GM06990 (cell line): ENCODE data around the gene ONECUT3.
A peak's percentile ranks its signal among the peaks of the same experiment; 100 is the strongest.

ENCODE experiments used
- DNase-seq: peaks from one replicate; pipeline ENCODE4 v3.0.0-alpha.2; 2011; ENCODE audit not compliant: insufficient read length; ENCODE audit errors: extremely low read depth
- H3K27me3 ChIP-seq: replicated peaks from 2 replicates; pipeline ENCODE4 v1.6.0; 2011; ENCODE audit warnings: low read length; ENCODE audit not compliant: control insufficient read depth, insufficient read depth
- H3K36me3 ChIP-seq: 2 replicates; pipeline ENCODE4 v1.5.1; 2011; ENCODE audit warnings: low read length; ENCODE audit not compliant: control insufficient read depth, insufficient read depth
- H3K4me3 ChIP-seq: replicated peaks from 2 replicates; pipeline ENCODE4 v1.5.1; 2011; ENCODE audit warnings: low read depth, mild to moderate bottlenecking, control low read depth, low read length
- TF ChIP-seq, protein P1 (sequence below): IDR thresholded peaks from 2 replicates; pipeline ENCODE4 v1.5.1; 2011; ENCODE audit warnings: low read length, control low read depth, mild to moderate bottlenecking, inconsistent platforms; ENCODE audit not compliant: insufficient read depth, poor library complexity, severe bottlenecking

ONECUT3 gene

DNA sequence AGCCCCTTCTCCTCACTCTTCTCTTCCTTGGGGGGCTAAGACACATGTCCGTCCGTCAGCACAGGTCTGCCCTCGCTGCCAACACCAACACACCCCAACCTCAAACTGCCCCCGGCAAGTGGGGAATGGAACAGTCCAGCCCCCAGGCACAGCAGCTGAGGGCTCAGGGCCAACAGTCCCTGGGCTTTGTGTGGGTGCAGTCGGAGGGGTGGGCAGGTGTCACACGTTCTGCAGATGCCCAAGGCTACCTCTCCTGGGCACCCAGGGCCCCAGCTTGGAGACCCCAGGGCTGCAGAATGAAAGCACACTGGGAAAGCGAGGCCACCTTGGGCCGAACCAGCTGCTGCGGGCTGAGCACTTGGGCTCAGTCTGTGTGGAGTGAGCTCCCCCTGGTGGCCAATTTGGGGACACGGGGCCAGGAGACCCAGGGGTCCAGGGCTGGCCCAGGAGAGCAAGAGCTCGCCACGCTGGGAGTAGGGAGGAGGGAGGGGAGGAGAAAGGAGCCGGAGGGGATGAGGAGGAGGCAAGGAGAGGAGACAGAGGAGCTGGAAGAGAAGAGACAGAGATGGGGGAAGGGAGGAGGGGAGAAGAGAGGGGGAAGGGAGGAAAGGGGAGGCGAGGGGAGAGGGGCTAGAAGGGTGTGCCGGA is 72.7 kb downstream of the ONECUT3 start:
- peak; percentile 54 for DNase-seq
- TF ChIP-seq, protein P1, sequence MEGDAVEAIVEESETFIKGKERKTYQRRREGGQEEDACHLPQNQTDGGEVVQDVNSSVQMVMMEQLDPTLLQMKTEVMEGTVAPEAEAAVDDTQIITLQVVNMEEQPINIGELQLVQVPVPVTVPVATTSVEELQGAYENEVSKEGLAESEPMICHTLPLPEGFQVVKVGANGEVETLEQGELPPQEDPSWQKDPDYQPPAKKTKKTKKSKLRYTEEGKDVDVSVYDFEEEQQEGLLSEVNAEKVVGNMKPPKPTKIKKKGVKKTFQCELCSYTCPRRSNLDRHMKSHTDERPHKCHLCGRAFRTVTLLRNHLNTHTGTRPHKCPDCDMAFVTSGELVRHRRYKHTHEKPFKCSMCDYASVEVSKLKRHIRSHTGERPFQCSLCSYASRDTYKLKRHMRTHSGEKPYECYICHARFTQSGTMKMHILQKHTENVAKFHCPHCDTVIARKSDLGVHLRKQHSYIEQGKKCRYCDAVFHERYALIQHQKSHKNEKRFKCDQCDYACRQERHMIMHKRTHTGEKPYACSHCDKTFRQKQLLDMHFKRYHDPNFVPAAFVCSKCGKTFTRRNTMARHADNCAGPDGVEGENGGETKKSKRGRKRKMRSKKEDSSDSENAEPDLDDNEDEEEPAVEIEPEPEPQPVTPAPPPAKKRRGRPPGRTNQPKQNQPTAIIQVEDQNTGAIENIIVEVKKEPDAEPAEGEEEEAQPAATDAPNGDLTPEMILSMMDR, result peak; percentile 97
- no peaks in the 10 kb centered on the region for H3K27me3 ChIP-seq
- H3K36me3 ChIP-seq, result peaks cover 26% of the 10 kb centered on the region
- H3K4me3 ChIP-seq, result no peak overlapping the region

DNA sequence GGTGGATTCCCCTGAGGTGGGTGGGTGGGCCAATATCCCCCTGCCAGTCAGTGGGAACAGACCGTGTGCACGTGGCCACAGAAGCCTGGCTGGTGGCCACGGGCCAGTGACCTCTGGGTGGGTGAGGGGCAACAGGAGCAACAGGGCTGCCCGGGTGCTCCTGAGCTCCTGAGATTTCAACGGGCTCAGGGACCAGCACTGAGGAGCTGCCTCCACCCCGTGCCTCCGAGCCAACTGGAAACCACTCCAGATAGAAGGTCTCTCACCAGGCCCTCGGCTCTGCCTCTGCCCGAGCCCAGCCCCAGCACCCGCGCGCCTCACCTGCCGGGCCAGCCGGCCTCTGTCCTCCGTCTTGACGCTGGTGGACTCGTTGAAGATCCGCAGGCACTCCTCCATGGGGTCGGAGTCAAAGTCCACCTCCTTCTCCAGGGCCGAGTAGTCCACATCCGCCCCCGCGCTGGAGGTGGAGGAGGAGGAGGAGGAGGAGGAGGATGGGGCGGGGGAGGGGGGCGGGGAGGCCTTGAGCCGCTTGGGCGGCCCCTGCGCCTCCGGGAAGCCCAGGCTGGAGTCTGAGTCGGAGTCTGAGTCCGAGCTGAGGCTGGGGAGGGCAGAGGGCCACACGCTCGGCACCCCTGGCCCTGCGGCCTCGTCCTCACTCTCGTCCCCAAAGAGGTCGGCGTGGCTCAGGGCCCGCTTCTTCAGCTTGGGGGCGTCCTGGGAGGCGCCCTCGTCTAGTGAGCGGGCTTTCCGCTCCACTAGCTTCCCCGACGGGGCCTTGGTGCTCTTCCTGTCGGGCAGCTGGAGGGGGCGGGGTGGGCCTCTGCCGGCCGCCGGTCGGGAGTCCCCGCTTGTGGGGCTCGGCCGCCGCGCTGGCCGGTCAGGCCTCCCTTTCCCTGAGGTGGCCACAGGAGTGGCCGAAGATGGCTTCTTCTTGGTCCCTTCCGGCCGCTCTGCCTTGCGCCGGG is 73.5 kb downstream of the ONECUT3 start:
- no peak overlapping the region for H3K4me3 ChIP-seq
- H3K36me3 ChIP-seq, result peaks cover 23% of the 10 kb centered on the region
- DNase-seq, result no peak
- TF ChIP-seq, protein P1, result no peak
- H3K27me3 ChIP-seq, result no peaks in the 10 kb centered on the region

DNA sequence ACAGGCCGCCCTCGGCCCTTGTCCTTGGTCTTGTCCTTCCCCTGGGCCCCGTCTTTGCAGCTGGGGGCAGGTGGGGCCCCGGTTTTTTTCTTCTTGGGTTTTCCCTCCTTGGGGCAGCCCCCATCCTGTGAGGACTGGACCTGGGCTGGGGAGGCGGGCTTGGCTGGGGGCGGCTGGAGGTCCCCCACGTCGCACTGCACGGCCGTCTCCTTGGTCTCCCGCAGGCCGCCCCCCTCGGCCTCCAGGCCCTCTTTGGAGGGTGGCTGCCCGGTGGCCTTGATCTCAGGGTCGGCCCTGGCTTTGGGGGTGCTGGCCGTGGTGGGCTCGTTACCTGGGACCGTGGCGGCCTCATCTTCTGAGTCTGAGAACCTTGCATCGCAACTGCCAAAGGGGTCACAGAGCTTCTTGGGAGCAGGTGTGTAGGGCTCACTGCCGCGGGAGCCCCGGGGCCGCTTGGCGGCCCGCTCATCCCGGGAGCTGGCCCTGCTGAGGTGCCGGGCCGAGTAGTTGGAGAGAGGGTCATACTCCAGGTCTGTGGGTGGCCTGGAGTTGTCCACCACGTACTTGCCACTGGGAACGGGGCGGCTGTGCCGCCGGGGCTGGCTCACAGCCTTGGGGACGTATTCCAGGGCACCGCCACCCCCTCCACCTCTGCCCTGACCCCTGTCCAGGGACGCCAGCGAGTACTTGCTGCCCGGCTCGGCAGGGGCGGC is 74.4 kb downstream of the ONECUT3 start:
- no peak for DNase-seq
- Histone ChIP-seq H3K36me3 (peaks cover 14% of the 10 kb centered on the region), H3K4me3 (no peak overlapping the region), H3K27me3 (no peaks in the 10 kb centered on the region)
- TF ChIP-seq, protein P1, result no peak

DNA sequence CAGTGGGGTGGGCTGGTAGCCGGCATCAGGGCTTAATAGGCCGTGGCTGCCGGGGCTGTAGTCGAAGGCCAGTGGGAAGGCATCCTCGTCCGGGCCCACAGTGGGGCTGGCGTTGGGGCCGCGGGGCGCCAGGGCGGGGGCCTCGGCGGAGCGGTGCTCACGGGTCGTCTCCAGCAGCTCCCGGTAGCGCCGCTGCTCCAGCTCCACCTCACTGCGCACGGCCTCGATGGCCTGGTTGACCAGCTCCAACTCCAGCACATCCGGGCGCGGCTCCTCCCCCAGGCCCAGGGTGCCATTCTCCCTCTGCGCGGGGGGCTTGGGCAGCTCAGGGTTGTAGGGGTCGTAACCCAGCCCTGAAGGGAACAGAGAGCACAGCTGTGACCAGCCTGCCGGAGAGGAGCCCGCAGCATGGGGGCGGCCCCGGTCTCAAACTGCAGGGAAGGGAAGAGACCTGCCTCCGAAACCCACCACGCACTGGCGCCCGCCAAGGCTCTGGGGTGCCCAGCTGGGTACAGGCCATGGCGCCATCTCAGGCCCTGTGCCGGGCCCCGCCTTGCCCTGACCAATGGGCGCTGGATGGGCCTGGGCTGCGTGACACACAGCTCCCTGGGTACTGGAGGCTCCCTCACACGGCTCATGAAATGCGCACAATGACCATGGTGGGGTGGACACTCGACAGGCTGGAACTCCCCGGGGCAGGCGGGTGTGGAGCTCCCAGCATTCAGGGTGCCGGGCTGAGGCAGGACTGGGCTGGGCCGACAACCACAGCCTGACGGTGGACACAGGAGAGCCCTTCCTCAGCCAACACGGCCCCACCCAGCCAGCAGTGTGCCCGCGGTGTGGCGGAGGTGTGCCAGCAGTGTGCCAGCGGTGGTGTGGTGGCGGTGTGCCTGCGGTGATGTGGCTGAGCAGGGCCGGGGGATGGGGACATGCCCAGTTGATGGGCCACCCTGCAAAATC is 75.3 kb downstream of the ONECUT3 start:
- Histone ChIP-seq H3K27me3 (no peaks in the 10 kb centered on the region), H3K4me3 (no peak overlapping the region), H3K36me3 (peaks cover 12% of the 10 kb centered on the region)
- TF ChIP-seq, protein P1, result no peak
- DNase-seq, result no peak

DNA sequence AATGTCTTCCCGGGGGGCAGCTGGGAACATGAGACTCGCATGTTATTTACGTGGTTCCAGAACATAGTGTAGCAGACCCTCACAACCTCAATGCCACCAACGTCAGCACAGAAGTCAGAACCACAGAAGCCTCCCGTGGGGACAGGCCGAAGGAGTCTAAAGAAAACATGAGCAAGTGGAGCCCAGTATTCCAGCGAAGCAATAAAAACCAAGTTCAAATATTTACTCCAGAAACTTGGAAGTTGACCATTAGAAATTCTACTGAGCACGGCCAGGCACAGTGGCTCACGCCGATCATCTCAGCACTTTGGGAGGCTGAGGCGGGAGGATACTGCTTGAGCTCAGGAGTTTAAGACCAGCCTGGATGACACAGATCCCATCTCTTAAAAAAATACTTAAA is 76.7 kb downstream of the ONECUT3 start:
- TF ChIP-seq, protein P1, result no peak
- no peak overlapping the region for H3K4me3 ChIP-seq
- DNase-seq, result no peak
- no peaks in the 10 kb centered on the region for H3K27me3 ChIP-seq
- H3K36me3 ChIP-seq, result peaks cover 12% of the 10 kb centered on the region
